PC-9 (cell line): ENCODE measurements around the gene CSH2. TPM values are rescaled to one million over a fixed set of nuclear protein-coding genes. Genes with fewer than 3 reads are reported as not detected.
"Not testable (repeated sequence)": the region's sequence is repeated elsewhere in the genome, so short reads cannot be mapped to it uniquely, and the experiment has no call there.

ENCODE experiments used
- BruUV-seq: library from RNA; stranded (reverse); fragments of 400-500 nt; replicated peaks from 2 replicates; lab custom pipeline; 2021; lab: Mats Ljungman, UMichigan
- CTCF ChIA-PET: fragments of 300-600 bp; sonication (Branson Sonifier 250); formaldehyde crosslinking; loops from one replicate; lab custom pipeline; 2022; ENCODE audit warnings: antibody characterized with exemption; lab: Charles Lee
- POLR2A ChIA-PET: fragments of 300-600 bp; sonication (Branson Sonifier 250); formaldehyde crosslinking; loops from one replicate; lab custom pipeline; 2022; ENCODE audit warnings: antibody characterized with exemption; ENCODE audit not compliant: unreplicated experiment; lab: Charles Lee
- DNase-seq, 2 experiments: peaks; one replicate each; pipeline versions ENCODE4 v3.0.0 to v3.0.0-alpha.2; 2015 to 2022; ENCODE audit warnings: mixed read lengths in 1 of 2
- H2AFZ ChIP-seq: fragments of 200-600 bp; sonication (generic); 2 replicates; pipeline ENCODE4 v1.8.1; 2017; ENCODE audit warnings: antibody characterized with exemption
- H3F3A ChIP-seq: fragments of 200-600 bp; sonication (generic); 2 replicates; pipeline ENCODE4 v1.8.1; 2017; ENCODE audit warnings: antibody characterized with exemption, mild to moderate bottlenecking, low read depth; ENCODE audit not compliant: insufficient read depth
- H3K27ac ChIP-seq: fragments of 200-600 bp; sonication (generic); 2 replicates; pipeline ENCODE4 v1.6.1; 2016; ENCODE audit warnings: mixed run types
- H3K27me3 ChIP-seq: fragments of 200-600 bp; sonication (generic); 2 replicates; pipeline ENCODE4 v1.6.1; 2016; ENCODE audit warnings: low read depth, mixed run types; ENCODE audit not compliant: insufficient read depth
- H3K36me3 ChIP-seq: fragments of 200-600 bp; sonication (generic); 2 replicates; pipeline ENCODE4 v1.6.1; 2016; ENCODE audit warnings: low read depth, mixed run types
- H3K4me1 ChIP-seq: fragments of 200-600 bp; sonication (generic); replicated peaks from 2 replicates; pipeline ENCODE4 v1.6.1; 2016; ENCODE audit warnings: mixed run types; ENCODE audit not compliant: insufficient read depth
- H3K4me2 ChIP-seq: fragments of 200-600 bp; sonication (generic); 2 replicates; pipeline ENCODE4 v1.6.1; 2017; ENCODE audit warnings: mixed run types
- H3K4me3 ChIP-seq: fragments of 200-600 bp; sonication (generic); 2 replicates; pipeline ENCODE4 v1.6.1; 2016; ENCODE audit warnings: mixed run types
- H3K79me2 ChIP-seq: fragments of 200-600 bp; sonication (generic); 2 replicates; pipeline ENCODE4 v1.6.1; 2017; ENCODE audit warnings: low read depth, mixed run types
- H3K9me2 ChIP-seq: fragments of 200-600 bp; sonication (generic); 2 replicates; pipeline ENCODE4 v1.8.1; 2017; ENCODE audit warnings: mild to moderate bottlenecking; ENCODE audit not compliant: insufficient read depth
- H3K9me3 ChIP-seq: fragments of 200-600 bp; sonication (generic); 2 replicates; pipeline ENCODE4 v1.8.1; 2016; ENCODE audit warnings: low read depth; ENCODE audit not compliant: insufficient read depth
- H4K20me1 ChIP-seq: fragments of 200-600 bp; sonication (generic); 2 replicates; pipeline ENCODE4 v1.8.1; 2017; ENCODE audit not compliant: insufficient read depth
- EZH2 ChIP-seq: fragments of 200-600 bp; sonication (generic); IDR thresholded peaks from 2 replicates; pipeline ENCODE4 v1.8.0; 2017; ENCODE audit warnings: antibody characterized with exemption, low read depth
- intact Hi-C: fragments of 100-400 bp; cut with micrococcal nuclease; formaldehyde crosslinking; loops from one replicate; pipeline ENCODE4 v1.10.0; 2022; ENCODE audit not compliant: unreplicated experiment
- total RNA-seq: library from RNA; stranded (reverse); gene quantifications from 2 replicates; pipeline ENCODE4 v1.2.3, GENCODE V29; 2021
- TF ChIP-seq, protein P1 (sequence below): fragments of 200-600 bp; sonication (generic); conservative IDR thresholded peaks from 2 replicates; pipeline ENCODE4 v1.6.1; 2017; ENCODE audit warnings: mixed run types, antibody characterized with exemption, mild to moderate bottlenecking, moderate library complexity

The CSH2 gene
- total RNA-seq, 1 experiment from 2014 or later: not detected

DNA sequence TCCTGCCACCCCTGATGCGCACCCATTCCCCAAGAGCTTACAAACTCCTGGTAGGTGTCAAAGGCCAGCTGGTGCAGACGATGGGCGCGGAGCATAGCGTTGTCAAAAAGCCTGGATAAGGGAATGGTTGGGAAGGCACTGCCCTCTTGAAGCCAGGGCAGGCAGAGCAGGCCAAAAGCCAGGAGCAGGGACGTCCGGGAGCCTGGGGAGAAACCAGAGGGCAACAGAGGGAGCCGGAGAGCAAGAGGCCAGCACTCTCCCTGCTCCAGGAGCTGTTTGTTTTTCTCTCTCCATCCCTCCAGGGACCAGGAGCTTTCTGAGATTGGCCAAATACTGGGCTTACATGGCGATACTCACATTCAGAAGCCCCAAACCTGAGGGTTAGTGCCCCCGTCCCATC lies 44.8 kb upstream of the CSH2 start:
- intact Hi-C loops: loop anchor here (2.0 to 10.0 kb wide), 2 partner anchors 364 to 496 kb away; no protein-coding TSS in a partner anchor
- Histone ChIP-seq H4K20me1 (no peaks in the 10 kb centered on the region), H2AFZ (no peak overlapping the region), H3K4me2 (no peak overlapping the region), H3K4me1 (no peaks in the 10 kb centered on the region), H3K4me3 (no peak overlapping the region), H3K27ac (no peak overlapping the region), H3K36me3 (no peaks in the 10 kb centered on the region), H3F3A (no peaks in the 10 kb centered on the region), H3K9me2 (no peaks in the 10 kb centered on the region), H3K9me3 (no peaks in the 10 kb centered on the region), H3K79me2 (no peaks in the 10 kb centered on the region), H3K27me3 (peaks cover 18% of the 10 kb centered on the region; the same call in 1 of the 2 replicates)
- no peak for TF ChIP-seq EZH2
- TF ChIP-seq, protein P1, sequence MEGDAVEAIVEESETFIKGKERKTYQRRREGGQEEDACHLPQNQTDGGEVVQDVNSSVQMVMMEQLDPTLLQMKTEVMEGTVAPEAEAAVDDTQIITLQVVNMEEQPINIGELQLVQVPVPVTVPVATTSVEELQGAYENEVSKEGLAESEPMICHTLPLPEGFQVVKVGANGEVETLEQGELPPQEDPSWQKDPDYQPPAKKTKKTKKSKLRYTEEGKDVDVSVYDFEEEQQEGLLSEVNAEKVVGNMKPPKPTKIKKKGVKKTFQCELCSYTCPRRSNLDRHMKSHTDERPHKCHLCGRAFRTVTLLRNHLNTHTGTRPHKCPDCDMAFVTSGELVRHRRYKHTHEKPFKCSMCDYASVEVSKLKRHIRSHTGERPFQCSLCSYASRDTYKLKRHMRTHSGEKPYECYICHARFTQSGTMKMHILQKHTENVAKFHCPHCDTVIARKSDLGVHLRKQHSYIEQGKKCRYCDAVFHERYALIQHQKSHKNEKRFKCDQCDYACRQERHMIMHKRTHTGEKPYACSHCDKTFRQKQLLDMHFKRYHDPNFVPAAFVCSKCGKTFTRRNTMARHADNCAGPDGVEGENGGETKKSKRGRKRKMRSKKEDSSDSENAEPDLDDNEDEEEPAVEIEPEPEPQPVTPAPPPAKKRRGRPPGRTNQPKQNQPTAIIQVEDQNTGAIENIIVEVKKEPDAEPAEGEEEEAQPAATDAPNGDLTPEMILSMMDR: no peak
- DNase-seq: no peak
- BruUV-seq: no TSS peak
- ChIA-PET CTCF (interaction anchor here (0.6 to 3.2 kb wide), 4 partner anchors 10 to 215 kb away, joined by 3 to 21 read pairs (median 8); no protein-coding TSS in a partner anchor), POLR2A (no interaction called here)

DNA sequence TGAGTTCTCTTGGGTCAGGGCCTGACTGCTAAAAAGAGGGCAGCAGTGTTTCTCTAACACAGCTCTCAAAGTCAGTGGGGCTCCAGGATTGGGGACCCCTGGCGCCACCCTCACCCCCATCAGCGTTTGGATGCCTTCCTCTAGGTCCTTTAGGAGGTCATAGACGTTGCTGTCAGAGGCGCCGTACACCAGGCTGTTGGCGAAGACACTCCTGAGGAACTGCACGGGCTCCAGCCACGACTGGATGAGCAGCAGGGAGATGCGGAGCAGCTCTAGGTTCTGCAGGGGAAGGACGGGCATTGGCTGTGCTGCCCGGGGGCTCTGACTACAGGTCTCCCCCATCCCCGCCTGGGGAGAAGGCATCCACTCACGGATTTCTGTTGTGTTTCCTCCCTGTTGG lies 44.2 kb upstream of the CSH2 start:
- H2AFZ ChIP-seq: no peak overlapping the region
- no peaks in the 10 kb centered on the region for H3K79me2 ChIP-seq
- H3K27ac ChIP-seq: no peak overlapping the region
- intact Hi-C loops: loop anchor here (2.0 to 10.0 kb wide), 2 partner anchors 365 to 497 kb away; no protein-coding TSS in a partner anchor
- TF ChIP-seq EZH2: no peak
- TF ChIP-seq, protein P1: no peak
- BruUV-seq: no TSS peak
- no peaks in the 10 kb centered on the region for H3K9me2 ChIP-seq
- H3K4me1 ChIP-seq: no peaks in the 10 kb centered on the region
- CTCF ChIA-PET: interaction anchor here (0.7 to 3.2 kb wide), 2 partner anchors 57 to 216 kb away, joined by 3 to 21 read pairs; no protein-coding TSS in a partner anchor
- H3K27me3 ChIP-seq: peaks cover 18% of the 10 kb centered on the region; the same call in 1 of the 2 replicates
- no peaks in the 10 kb centered on the region for H3K36me3 ChIP-seq
- POLR2A ChIA-PET: interaction anchor here (0.6 kb wide), 1 partner anchor 379 kb away, joined by 3 read pairs; no protein-coding TSS in a partner anchor
- H3K4me3 ChIP-seq: no peak overlapping the region
- no peaks in the 10 kb centered on the region for H4K20me1 ChIP-seq
- no peaks in the 10 kb centered on the region for H3F3A ChIP-seq
- H3K4me2 ChIP-seq: no peak overlapping the region
- DNase-seq: no peak
- no peaks in the 10 kb centered on the region for H3K9me3 ChIP-seq

GRCh38 chr17:63917206-63917605 lies 43.7 kb upstream of the CSH2 start:
- H3K36me3 ChIP-seq, H3K27ac ChIP-seq, DNase-seq, H3K9me2 ChIP-seq, H3K9me3 ChIP-seq, H4K20me1 ChIP-seq, H3K4me3 ChIP-seq, BruUV-seq, H3F3A ChIP-seq, H3K4me1 ChIP-seq, H3K79me2 ChIP-seq, H3K4me2 ChIP-seq, H2AFZ ChIP-seq: not testable (repeated sequence)
- intact Hi-C loops: loop anchor here (10.0 kb wide), 1 partner anchor 498 kb away; no protein-coding TSS in a partner anchor
- H3K27me3 ChIP-seq: peaks cover 18% of the 10 kb centered on the region; the same call in 1 of the 2 replicates
- ChIA-PET POLR2A (interaction anchor here (0.6 kb wide), 1 partner anchor 379 kb away, joined by 3 read pairs; no protein-coding TSS in a partner anchor), CTCF (interaction anchor here (0.6 to 3.2 kb wide), 2 partner anchors 47 to 217 kb away, joined by 3 to 21 read pairs; no protein-coding TSS in a partner anchor)
